ENCODE results near the gene CCDC148.

GRCh38 chr2:158197940-158198339, 258.6 kb downstream of the CCDC148 start:
- TF ChIP-seq CTCF (IDR thresholded peaks at IDR 0.05; ENCODE audit: insufficient read depth, low read depth, low read length): no peak
- TF ChIP-seq EZH2 (IDR thresholded peaks at IDR 0.05; ENCODE audit: insufficient read depth, low read length): no peak
